Measurements from ENCODE around the gene MAP4K1. TPM values are rescaled to one million over a fixed set of nuclear protein-coding genes. Genes with fewer than 3 reads are reported as not detected.

The MAP4K1 gene
- total and polyA plus RNA-seq, 9 donors = 0.95 to 6.1 (median 2.6) TPM

- no peaks in the 10 kb centered on the region for H3K36me3 ChIP-seq
- no peaks in the 10 kb centered on the region for H3K4me1 ChIP-seq (ENCODE audit: insufficient read depth)
- intact Hi-C loops (cut with DNase I) = loop anchor here in 1 of 4 donors (10.0 kb wide), 1 partner anchor 225 kb away; the partner anchor contains the start of gene FAM98C
- no peak for DNase-seq
- no peak for TF ChIP-seq CTCF (IDR thresholded peaks at IDR 0.05)
- no peak for TF ChIP-seq POLR2A (IDR thresholded peaks at IDR 0.05)
- no peak for TF ChIP-seq EP300 (IDR thresholded peaks at IDR 0.05)
- 87 to 94% (median 90%) methylated on average over 6 of the region's 6 CpGs for WGBS, 3 donors
- H3K27ac ChIP-seq = no peak overlapping the region
- H3K27me3 ChIP-seq = no peaks in the 10 kb centered on the region
- H3K9me3 ChIP-seq = no peaks in the 10 kb centered on the region
- H3K4me3 ChIP-seq = no peak overlapping the region
Observed at GRCh38 chr19:38629568-38629967, 11.8 kb upstream of the MAP4K1 start.

GRCh38 chr19:38626401-38626800 is 8.6 kb upstream of the MAP4K1 start:
- intact Hi-C loops (cut with DNase I) = loop anchor here in 1 of 4 donors (10.0 kb wide), 1 partner anchor 222 kb away; the partner anchor contains the start of gene FAM98C
- no peaks in the 10 kb centered on the region for H3K36me3 ChIP-seq
- no peak for TF ChIP-seq POLR2A (IDR thresholded peaks at IDR 0.05)
- TF ChIP-seq EP300 (IDR thresholded peaks at IDR 0.05) = no peak
- TF ChIP-seq CTCF (IDR thresholded peaks at IDR 0.05) = no peak

GRCh38 chr19:38624822-38625221 is 7.1 kb upstream of the MAP4K1 start:
- intact Hi-C loops (cut with DNase I) = loop anchor here in 1 of 4 donors (10.0 kb wide), 1 partner anchor 220 kb away; the partner anchor contains the start of gene FAM98C
- Histone ChIP-seq H3K4me3 (no peak overlapping the region), H3K4me1 (ENCODE audit: insufficient read depth) (peaks cover 4% of the 10 kb centered on the region), H3K36me3 (no peaks in the 10 kb centered on the region), H3K27me3 (no peaks in the 10 kb centered on the region), H3K9me3 (no peaks in the 10 kb centered on the region), H3K27ac (no peak overlapping the region)
- DNase-seq = no peak
- TF ChIP-seq EP300 (IDR thresholded peaks at IDR 0.05) (no peak), CTCF (IDR thresholded peaks at IDR 0.05) (no peak), POLR2A (IDR thresholded peaks at IDR 0.05) (no peak)
- 60 to 75% (median 67%) methylated on average over 3 of the region's 3 CpGs for WGBS, 3 donors

More at GRCh38 chr19:38626401-38626800, 8.6 kb upstream of the MAP4K1 start:
- Histone ChIP-seq H3K9me3 (no peaks in the 10 kb centered on the region), H3K4me3 (no peak overlapping the region), H3K27me3 (no peaks in the 10 kb centered on the region), H3K4me1 (ENCODE audit: insufficient read depth) (no peaks in the 10 kb centered on the region), H3K27ac (no peak overlapping the region)
- 94 to 98% (median 94%) methylated on average over 4 of the region's 4 CpGs for WGBS, 3 donors
- DNase-seq = no peak

- no peak for TF ChIP-seq CTCF (IDR thresholded peaks at IDR 0.05)
- no peak for TF ChIP-seq EP300 (IDR thresholded peaks at IDR 0.05)
- no peak for TF ChIP-seq POLR2A (IDR thresholded peaks at IDR 0.05)
- peaks cover 12% of the 10 kb centered on the region for H3K4me1 ChIP-seq (ENCODE audit: insufficient read depth)
- DNase-seq = no peak
- WGBS, 3 donors = 15 to 22% (median 18%) methylated on average over 21 of the region's 21 CpGs
- H3K27me3 ChIP-seq = no peaks in the 10 kb centered on the region
- no peaks in the 10 kb centered on the region for H3K36me3 ChIP-seq
- peak overlapping the region; percentile 26 to 46 for H3K27ac ChIP-seq
- H3K4me3 ChIP-seq = peak overlapping the region; percentile 87
- no peaks in the 10 kb centered on the region for H3K9me3 ChIP-seq
- intact Hi-C loops (cut with DNase I) = loop anchor here in 1 of 4 donors (10.0 kb wide), 1 partner anchor 215 kb away; the partner anchor contains the start of gene FAM98C
Observed at GRCh38 chr19:38619361-38620174, 1.8 kb upstream of the MAP4K1 start.
